ENCODE measurements around the gene CISTR.

DNA sequence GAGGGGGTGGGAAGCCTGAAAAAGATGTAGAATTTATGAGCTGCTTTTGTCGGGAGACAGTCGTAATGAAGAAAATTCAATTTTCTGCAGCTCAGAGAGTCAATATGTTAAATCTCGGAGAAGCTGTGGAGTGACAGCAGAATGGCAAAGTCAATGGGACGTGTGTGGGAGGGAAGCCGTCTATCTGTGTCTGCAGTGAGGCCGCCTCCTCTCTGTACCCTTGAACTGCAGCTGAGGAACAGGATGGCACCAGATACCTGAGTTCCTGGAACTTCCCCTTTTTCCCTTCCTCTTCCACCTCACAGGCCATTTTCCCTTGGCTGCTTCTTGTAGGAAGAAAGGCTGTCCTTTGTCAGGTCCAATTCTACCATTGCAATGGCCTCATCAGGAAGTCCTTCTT lies 15.2 kb downstream of the CISTR start:
- TF ChIP-seq CTCF (tag by site-specific recombination; IDR thresholded peaks at IDR 0.05), result no peak
- TF ChIP-seq ZEB2 (tag by site-specific recombination; IDR thresholded peaks at IDR 0.05), result no peak
- no peak for TF ChIP-seq ZNF76 (tag by site-specific recombination; IDR thresholded peaks at IDR 0.05; ENCODE audit: borderline replicate concordance, low read depth)
- TF ChIP-seq GLI2 (tag by site-specific recombination; IDR thresholded peaks at IDR 0.05; ENCODE audit: borderline replicate concordance, low read depth), result no peak
- TF ChIP-seq, protein P1, sequence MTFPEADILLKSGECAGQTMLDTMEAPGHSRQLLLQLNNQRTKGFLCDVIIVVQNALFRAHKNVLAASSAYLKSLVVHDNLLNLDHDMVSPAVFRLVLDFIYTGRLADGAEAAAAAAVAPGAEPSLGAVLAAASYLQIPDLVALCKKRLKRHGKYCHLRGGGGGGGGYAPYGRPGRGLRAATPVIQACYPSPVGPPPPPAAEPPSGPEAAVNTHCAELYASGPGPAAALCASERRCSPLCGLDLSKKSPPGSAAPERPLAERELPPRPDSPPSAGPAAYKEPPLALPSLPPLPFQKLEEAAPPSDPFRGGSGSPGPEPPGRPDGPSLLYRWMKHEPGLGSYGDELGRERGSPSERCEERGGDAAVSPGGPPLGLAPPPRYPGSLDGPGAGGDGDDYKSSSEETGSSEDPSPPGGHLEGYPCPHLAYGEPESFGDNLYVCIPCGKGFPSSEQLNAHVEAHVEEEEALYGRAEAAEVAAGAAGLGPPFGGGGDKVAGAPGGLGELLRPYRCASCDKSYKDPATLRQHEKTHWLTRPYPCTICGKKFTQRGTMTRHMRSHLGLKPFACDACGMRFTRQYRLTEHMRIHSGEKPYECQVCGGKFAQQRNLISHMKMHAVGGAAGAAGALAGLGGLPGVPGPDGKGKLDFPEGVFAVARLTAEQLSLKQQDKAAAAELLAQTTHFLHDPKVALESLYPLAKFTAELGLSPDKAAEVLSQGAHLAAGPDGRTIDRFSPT (tag by site-specific recombination; IDR thresholded peaks at IDR 0.05), result no peak
- TF ChIP-seq REST (tag by site-specific recombination; IDR thresholded peaks at IDR 0.05), result no peak
- no peak for TF ChIP-seq ZNF223 (tag by site-specific recombination; IDR thresholded peaks at IDR 0.05)
- TF ChIP-seq ZNF24 (tag by site-specific recombination; IDR thresholded peaks at IDR 0.05), result no peak
- no peak for TF ChIP-seq ZNF629 (tag by site-specific recombination; IDR thresholded peaks at IDR 0.05)
- TF ChIP-seq ZNF121 (tag by site-specific recombination; IDR thresholded peaks at IDR 0.05), result no peak
- TF ChIP-seq, protein P2, sequence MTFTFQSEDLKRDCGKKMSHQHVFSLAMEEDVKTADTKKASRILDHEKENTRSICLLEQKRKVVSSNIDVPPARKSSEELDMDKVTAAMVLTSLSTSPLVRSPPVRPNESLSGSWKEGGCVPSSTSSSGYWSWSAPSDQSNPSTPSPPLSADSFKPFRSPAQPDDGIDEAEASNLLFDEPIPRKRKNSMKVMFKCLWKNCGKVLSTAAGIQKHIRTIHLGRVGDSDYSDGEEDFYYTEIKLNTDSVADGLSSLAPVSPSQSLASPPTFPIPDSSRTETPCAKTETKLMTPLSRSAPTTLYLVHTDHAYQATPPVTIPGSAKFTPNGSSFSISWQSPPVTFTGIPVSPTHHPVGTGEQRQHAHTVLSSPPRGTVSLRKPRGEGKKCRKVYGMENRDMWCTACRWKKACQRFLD (tag by site-specific recombination; IDR thresholded peaks at IDR 0.05), result no peak
- TF ChIP-seq ZNF274 (IDR thresholded peaks at IDR 0.05; ENCODE audit: low read length), result no peak
- TF ChIP-seq ZNF274 (tag by site-specific recombination; IDR thresholded peaks at IDR 0.05; ENCODE audit: borderline replicate concordance), result no peak

All from HEK293 (cell line).